ENCODE data around the gene PARP8.
A peak's percentile ranks its signal among the peaks of the same experiment; 100 is the strongest.
"Not testable (repeated sequence)": the region's sequence is repeated elsewhere in the genome, so short reads cannot be mapped to it uniquely, and the experiment has no call there.

PARP8 gene

DNA sequence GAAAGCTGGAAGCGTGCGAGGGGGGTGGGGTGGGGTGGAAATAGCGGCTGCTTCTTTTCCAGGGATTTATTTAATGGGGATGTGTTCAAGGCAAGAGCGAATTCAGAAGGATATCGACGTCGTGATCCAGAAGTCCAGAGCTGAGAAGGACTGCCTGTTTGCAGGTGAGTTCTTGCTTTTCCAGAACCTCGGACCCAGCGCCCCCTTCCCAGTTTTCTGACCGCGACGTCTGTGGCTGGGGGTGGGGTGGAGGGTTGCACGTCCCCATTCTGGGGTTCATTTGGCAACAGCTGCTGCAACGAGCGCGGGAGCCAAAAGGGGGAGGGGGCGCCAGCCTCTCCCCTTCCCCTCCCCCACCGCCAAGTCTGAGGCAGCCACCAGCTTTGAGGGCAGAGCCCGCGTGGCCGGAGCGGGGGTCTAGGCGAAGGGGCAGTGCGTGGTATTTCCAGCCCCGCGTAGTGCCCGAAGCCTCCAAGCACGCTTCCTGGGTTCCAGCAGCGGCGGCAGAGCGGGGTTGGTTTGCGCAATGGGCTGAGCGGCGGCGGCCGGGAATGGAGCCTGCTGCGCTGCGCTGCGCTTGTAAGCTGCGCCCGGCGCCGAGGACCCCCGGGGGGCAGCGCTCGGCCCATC, 701 bp downstream of the PARP8 start:
- peak overlapping the region; percentile 85 for H3K4me3 ChIP-seq (ENCODE audit: low read length)
- TF ChIP-seq, protein P1, sequence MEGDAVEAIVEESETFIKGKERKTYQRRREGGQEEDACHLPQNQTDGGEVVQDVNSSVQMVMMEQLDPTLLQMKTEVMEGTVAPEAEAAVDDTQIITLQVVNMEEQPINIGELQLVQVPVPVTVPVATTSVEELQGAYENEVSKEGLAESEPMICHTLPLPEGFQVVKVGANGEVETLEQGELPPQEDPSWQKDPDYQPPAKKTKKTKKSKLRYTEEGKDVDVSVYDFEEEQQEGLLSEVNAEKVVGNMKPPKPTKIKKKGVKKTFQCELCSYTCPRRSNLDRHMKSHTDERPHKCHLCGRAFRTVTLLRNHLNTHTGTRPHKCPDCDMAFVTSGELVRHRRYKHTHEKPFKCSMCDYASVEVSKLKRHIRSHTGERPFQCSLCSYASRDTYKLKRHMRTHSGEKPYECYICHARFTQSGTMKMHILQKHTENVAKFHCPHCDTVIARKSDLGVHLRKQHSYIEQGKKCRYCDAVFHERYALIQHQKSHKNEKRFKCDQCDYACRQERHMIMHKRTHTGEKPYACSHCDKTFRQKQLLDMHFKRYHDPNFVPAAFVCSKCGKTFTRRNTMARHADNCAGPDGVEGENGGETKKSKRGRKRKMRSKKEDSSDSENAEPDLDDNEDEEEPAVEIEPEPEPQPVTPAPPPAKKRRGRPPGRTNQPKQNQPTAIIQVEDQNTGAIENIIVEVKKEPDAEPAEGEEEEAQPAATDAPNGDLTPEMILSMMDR (conservative IDR thresholded peaks at IDR 0.05; ENCODE audit: low read length), result no peak
- peak; percentile 48 for DNase-seq (ENCODE audit: low read depth)

DNA sequence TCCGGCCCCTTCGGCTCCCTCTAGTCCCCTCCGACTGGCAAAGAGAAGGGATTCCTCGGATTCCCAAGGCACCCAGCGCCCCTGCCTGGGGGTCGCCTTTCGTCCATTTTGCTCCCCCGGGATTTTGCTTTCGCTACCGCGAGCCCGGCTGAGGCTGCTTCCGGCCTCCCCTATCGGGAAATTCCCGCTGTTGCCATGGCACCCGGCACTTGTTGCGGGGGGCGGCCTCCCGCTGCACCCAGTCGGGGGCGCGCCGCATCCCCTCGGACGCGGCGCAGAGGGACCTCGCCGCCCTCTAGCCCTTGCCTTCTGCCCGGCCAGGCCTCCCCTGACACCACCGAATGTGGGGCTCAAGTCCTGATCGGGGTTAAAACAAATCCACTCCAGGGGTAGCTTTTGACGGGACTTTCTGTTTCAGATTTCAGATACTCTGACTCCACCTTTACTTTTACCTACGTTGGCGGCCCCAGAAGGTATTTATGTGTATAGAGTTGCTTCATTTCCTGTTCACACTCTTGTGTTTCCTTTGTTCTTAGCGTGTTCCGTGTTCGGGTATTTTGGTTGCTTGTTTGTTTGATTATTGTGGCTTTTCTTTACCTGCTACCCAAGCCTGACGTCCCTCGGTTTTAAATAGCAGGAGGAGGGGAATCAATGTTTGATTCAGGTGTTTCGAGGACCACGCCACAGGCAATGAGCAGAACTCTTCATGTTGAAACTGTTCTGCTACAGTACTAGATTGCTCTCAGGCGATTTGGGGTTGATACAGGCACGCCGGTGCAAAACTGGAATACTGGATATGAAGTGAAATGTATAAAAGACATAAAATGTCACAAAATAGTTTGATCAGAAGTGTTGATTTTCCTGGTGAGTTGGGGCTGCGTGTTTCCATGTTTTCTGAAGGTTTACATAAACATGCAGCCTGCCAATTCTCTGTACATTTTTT, 1.5 kb downstream of the PARP8 start:
- TF ChIP-seq, protein P1 (conservative IDR thresholded peaks at IDR 0.05; ENCODE audit: low read length), result no peak
- DNase-seq (ENCODE audit: low read depth), result peak; percentile 28
- H3K4me3 ChIP-seq (ENCODE audit: low read length), result peak overlapping the region; percentile 85

DNA sequence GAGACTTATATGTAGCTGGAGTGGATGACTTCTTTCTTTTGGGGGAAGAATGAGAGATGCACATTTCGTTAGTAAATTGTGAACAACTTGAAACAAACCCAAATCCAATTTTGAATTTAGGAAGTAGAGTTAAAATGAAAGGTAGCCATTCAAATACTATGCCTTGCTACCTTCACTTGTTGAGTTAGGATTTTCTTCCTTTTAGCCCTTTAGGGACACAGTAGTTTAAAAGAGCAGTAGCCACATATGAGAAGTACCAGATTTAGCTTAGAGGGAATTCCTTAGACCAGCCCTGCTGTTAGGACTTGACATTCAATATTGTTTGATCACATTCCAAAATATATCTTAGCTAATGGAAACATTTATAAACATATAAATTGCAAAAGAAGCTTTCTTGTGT, 2.2 kb downstream of the PARP8 start:
- H3K4me3 ChIP-seq (ENCODE audit: low read length), result not testable (repeated sequence)

DNA sequence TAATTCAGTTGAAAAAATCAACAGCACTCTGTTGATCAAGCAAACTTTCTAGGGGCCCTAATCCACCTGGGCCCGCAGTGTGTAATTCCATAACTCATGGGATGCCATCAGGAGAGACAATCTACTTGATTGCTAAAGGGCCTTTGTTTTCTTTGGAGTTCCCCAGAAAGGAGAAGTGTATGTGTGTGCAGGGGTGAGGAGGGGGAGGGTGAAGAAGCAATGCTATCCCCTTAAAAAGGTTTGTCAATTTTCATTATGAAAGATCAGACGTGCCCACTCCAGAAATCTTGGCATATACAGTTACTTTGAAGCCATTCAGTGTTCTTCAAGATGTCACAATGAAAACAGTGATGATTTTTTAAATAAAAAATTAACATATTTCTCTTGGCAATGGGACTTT, 6.2 kb downstream of the PARP8 start:
- no peak for DNase-seq (ENCODE audit: low read depth)
- no peak overlapping the region for H3K4me3 ChIP-seq (ENCODE audit: low read length)
- TF ChIP-seq, protein P1 (conservative IDR thresholded peaks at IDR 0.05; ENCODE audit: low read length), result no peak

More for the DNA sequence above, 2.2 kb downstream of the PARP8 start:
- not testable (repeated sequence) for DNase-seq (ENCODE audit: low read depth)

DNA sequence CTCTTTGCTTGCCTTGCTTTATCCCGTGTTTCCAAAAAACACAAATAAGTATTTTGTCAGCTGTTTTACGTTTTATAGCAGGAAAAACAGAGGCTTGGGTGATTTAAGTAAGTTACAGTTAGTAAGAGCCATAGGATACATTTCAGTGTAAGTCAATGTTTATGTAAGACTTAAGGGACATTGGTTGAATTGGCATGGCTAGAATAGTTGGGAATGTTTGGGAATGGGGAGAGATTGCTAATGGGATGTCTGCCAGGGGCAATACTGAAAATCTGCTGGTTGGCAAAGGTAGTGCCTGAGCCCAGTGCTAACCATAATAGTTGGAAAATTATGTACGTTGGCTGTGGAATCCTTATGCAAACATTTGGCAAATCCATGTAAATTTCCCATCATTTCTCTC, 7.0 kb downstream of the PARP8 start:
- not testable (repeated sequence) for H3K4me3 ChIP-seq (ENCODE audit: low read length); DNase-seq (ENCODE audit: low read depth)

DNA sequence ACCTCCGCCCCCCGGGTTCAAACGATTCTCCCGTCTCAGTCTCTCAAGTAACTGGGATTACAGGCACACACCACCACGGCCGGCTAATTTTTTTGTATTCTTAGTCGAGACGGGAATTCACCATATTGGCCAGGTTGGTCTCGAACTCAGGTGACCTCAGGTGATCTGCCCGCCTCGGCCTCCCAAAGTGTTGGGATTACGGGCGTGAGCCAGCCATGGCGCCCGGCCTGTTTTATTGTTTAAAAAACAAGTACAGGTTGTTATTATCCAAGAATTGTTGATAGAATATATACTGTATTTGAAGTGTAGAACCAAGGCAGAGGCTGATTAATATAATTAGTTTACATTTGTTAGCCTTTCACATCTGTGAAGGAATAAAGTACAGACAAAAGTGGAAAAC, 8.9 kb downstream of the PARP8 start:
- TF ChIP-seq, protein P1 (conservative IDR thresholded peaks at IDR 0.05; ENCODE audit: low read length), result no peak
- no peak overlapping the region for H3K4me3 ChIP-seq (ENCODE audit: low read length)
- no peak for DNase-seq (ENCODE audit: low read depth)

DNA sequence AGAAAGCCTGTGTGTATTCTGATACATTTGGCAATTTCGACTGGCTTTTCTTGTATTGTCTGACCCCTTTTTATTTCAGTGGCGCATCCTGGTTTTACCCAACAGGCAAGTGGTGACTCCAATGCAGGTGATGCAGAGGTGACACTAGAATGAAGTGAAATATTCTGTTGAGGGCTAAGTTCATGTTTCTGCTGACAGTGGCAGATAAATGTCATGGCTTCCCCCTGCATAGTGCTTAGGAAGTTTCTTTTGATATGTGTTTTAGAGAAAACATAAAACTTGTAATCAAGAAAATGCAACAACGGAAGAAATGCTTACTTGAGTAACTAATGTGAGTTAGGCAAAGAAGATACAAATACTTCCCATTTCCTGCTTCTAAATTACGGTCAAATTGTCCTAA, 13.1 kb downstream of the PARP8 start:
- not testable (repeated sequence) for DNase-seq (ENCODE audit: low read depth); H3K4me3 ChIP-seq (ENCODE audit: low read length)

DNA sequence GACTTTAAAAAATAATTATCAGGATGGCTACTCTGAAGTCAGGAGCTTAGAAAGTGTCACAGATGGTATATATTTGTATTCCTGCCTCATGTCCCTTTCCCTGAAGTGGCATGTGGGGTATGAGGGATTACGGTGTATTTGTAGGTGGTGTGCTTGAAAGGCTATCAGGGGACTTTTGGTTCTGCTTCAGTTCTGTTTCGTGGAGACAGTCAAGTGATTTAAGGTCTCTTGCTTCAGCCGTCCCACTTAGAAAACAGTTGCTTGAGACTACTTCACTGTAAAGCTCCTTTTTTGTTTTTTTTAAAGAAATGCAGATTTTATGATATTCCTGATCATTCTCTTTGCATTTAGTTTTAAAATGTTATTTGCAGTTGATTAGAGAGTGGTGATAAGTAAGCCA, 18.3 kb downstream of the PARP8 start:
- no peak overlapping the region for H3K4me3 ChIP-seq (ENCODE audit: low read length)
- DNase-seq (ENCODE audit: low read depth), result no peak
- TF ChIP-seq, protein P1 (conservative IDR thresholded peaks at IDR 0.05; ENCODE audit: low read length), result no peak

Measured in AG10803 (cell line).